ENCODE data around the gene MRFAP1L1.

MRFAP1L1 gene

DNA sequence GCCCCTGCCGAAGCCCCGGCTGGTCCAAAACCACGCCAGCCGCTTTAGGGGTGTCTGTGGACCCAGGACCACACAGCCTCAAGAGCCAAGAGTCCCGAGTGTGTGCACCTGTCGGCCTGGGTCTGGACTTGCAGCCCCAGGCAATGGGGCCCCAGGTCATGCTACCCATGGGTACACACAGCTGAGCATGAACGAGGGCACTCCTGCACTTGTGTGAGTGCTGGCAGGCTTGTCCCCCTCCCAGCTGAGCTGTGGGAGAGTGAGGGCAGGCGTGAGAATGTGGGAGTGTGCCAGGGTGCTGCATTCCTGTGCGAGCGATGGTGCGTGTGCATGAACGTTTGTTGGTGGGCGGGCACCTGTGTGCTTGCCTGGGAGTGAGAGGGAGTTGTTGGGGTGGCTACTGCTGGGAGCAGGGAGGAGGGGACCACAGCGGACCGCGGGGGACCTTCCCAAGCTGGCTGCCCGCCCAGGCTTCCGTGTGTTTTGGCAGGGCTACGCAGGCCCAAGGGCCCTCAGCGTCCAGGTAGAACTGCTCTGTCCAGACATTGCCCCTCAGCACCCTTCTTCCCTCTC lies 37.1 kb upstream of the MRFAP1L1 start:
- H3K4me3 Mint-ChIP-seq, result no peak overlapping the region
- H3K27ac Mint-ChIP-seq, result peak overlapping the region; percentile 75
- H3K4me1 Mint-ChIP-seq, result peaks cover 20% of the 10 kb centered on the region
- no peaks in the 10 kb centered on the region for H3K36me3 Mint-ChIP-seq
- no peaks in the 10 kb centered on the region for H3K9me3 Mint-ChIP-seq
- ATAC-seq (peak; percentile 4), DNase-seq (ENCODE audit: low spot score in 2 of 2) (no peak)

DNA sequence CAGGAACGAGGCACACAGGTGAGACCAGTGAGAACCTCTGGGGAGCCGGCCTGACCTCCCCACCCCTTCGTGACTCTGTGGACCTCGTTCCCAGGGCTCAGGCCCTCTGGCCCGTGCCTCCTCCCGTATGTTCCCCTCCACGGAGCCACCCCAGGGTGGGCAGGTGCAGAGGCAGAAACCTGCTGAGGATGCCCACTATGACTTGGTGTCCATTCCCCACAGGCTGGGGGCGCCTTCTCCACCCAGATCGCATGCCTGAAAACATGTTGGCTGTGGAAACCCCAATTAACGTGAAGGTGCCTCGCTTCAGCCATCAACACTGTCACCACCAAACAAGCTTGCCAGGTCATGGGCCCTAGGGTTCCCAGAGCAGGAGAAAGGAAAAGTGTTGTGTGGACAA lies 33.3 kb upstream of the MRFAP1L1 start:
- Mint-ChIP-seq H3K36me3 (no peaks in the 10 kb centered on the region), H3K4me1 (peaks cover 15% of the 10 kb centered on the region), H3K4me3 (no peak overlapping the region), H3K9me3 (no peaks in the 10 kb centered on the region), H3K27ac (no peak overlapping the region)
- ATAC-seq (no peak), DNase-seq (ENCODE audit: low spot score in 2 of 2) (no peak)

DNA sequence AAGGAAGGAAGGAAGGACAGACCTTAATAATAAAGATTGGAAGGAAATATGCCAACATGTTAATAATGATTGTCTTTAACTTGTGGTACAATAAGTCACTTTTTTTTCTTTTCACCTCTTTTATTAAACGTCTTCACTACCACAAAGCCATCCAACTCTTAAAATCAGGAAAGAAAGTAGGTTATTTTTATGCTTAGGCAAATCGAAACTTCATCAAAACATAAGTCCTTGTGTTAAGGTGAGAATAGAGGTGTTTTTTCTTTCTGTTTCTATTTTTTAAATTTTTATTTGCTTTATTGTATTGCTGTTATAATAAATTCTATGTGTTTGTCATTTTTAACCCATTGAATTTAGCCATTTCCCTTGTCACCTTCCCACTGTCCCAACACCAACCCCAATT lies 32.8 kb upstream of the MRFAP1L1 start:
- H3K4me3 Mint-ChIP-seq, result no peak overlapping the region
- DNase-seq (ENCODE audit: low spot score in 2 of 2) (no peak), ATAC-seq (no peak)
- no peaks in the 10 kb centered on the region for H3K36me3 Mint-ChIP-seq
- no peak overlapping the region for H3K27ac Mint-ChIP-seq
- H3K9me3 Mint-ChIP-seq, result no peaks in the 10 kb centered on the region
- H3K4me1 Mint-ChIP-seq, result peaks cover 15% of the 10 kb centered on the region

DNA sequence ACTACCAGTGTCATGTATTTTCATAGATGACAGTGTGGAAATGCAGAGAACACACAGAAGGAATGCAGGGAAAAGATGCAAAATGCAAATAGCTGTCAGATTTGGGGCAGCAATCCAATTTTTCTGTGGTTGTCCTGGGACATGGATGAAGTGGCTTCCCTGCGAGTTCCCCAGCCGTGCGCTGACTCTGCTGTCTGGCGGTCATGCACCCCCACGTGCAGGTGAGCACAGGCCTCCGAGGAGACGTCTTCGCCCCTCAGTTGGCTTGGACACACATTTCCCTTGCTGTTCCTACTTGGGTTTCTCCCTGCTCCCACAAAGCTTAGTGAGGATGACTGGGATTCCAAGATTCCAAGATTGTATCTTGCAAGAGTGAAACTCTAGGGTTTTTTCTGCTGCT lies 30.7 kb upstream of the MRFAP1L1 start:
- DNase-seq (ENCODE audit: low spot score in 2 of 2) (no peak), ATAC-seq (no peak)
- Mint-ChIP-seq H3K27ac (no peak overlapping the region), H3K4me3 (no peak overlapping the region), H3K9me3 (no peaks in the 10 kb centered on the region), H3K4me1 (peaks cover 15% of the 10 kb centered on the region), H3K36me3 (no peaks in the 10 kb centered on the region)

DNA sequence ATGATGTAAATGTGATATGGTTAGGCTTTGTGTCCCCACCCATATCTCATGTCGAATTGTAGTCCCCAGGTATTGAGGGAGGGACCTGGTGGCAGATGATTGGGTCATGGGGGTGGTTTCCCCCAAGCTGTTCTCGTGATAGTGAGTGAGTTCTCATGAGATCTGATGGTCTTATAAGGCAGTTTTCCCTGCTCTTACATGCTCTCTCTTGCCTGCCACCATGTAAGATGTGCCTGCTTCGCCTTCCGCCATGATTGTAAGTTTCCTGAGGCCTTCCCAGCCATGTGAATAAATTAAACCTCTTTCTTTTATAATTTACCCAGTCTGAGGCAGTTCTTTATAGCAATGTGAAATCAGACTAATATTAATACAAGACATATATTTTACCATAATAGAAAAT lies 30.3 kb upstream of the MRFAP1L1 start:
- no peak for ATAC-seq
- H3K9me3 Mint-ChIP-seq, result no peaks in the 10 kb centered on the region
- no peaks in the 10 kb centered on the region for H3K36me3 Mint-ChIP-seq
- H3K4me3 Mint-ChIP-seq, result no peak overlapping the region
- peaks cover 15% of the 10 kb centered on the region for H3K4me1 Mint-ChIP-seq
- no peak for DNase-seq (ENCODE audit: low spot score in 2 of 2)
- no peak overlapping the region for H3K27ac Mint-ChIP-seq

DNA sequence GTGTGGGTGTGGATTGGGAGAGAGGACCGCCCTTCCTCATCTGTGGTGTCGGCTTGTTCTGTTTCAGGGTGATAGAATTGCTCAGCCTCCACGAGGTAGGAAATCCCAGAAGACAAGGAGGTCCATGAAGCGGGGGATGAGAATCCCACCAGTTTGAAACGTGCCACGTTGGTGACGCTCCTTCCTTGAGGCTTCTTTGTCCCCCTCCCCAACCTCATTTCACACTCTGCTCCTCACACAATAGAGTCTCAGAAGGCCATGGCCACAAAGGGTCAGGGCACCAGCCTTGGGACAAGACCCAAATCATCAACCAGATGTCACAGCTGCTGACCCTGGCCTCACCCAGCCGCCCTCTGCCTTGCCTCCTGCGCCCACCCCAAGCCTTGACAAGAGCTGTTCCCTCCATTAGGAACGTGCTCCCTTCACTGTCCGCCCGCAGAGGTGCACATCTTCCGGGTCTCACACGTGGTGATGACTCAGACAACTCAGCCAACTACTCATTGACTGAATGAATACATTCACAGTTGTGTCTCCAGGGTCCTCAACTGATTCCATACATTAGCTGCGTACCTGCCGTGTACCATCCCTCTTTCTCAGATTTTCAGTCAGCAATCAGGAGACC lies 24.6 kb upstream of the MRFAP1L1 start:
- H3K4me3 Mint-ChIP-seq, result no peak overlapping the region
- H3K36me3 Mint-ChIP-seq, result peaks cover 6% of the 10 kb centered on the region
- H3K4me1 Mint-ChIP-seq, result peaks cover 6% of the 10 kb centered on the region
- peak overlapping the region; percentile 56 for H3K27ac Mint-ChIP-seq
- no peaks in the 10 kb centered on the region for H3K9me3 Mint-ChIP-seq
- DNase-seq (ENCODE audit: low spot score in 2 of 2) (no peak), ATAC-seq (peak; percentile 51)

DNA sequence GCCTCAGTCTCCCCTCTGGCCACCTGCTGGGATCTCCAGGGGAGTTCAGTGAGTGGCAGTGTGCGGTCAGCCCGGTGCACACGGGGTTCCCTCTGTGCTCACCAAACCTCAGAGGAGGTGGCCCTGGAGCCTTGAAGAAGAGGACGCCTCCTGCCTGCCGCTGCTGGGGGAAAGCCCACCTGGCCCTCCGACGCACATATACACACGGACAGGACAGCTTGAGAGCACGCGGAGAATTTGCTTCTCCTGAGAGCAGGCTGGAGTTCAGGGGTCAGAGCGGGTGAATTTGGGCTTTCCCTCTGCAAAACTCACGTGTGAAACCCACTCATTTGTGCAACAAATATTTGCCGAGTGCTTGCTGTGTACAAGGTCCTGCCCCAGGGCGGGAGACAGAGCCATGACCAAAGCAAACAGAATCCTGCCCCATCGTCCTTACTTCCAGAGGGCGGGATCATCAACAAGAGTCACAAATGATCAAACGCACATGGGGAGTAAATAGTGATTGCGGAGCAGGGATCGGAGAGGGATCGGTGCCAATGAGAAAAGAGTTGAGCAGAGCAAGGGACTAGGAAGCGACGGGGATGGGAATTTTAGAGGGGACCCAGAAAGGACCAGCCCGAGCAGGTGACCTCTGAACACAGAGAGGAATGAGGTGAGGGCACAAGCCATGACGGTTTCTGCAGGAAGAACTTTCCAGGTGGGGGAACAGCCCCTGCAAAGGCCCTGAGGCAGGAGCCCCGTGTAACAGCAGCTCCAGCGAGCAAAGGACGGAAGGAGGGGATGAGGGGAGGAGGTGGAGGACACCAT lies 23.9 kb upstream of the MRFAP1L1 start:
- H3K36me3 Mint-ChIP-seq, result peaks cover 6% of the 10 kb centered on the region
- DNase-seq (ENCODE audit: low spot score in 2 of 2) (no peak), ATAC-seq (no peak)
- H3K27ac Mint-ChIP-seq, result peak overlapping the region; percentile 56
- H3K9me3 Mint-ChIP-seq, result no peaks in the 10 kb centered on the region
- H3K4me3 Mint-ChIP-seq, result no peak overlapping the region
- peaks cover 6% of the 10 kb centered on the region for H3K4me1 Mint-ChIP-seq

DNA sequence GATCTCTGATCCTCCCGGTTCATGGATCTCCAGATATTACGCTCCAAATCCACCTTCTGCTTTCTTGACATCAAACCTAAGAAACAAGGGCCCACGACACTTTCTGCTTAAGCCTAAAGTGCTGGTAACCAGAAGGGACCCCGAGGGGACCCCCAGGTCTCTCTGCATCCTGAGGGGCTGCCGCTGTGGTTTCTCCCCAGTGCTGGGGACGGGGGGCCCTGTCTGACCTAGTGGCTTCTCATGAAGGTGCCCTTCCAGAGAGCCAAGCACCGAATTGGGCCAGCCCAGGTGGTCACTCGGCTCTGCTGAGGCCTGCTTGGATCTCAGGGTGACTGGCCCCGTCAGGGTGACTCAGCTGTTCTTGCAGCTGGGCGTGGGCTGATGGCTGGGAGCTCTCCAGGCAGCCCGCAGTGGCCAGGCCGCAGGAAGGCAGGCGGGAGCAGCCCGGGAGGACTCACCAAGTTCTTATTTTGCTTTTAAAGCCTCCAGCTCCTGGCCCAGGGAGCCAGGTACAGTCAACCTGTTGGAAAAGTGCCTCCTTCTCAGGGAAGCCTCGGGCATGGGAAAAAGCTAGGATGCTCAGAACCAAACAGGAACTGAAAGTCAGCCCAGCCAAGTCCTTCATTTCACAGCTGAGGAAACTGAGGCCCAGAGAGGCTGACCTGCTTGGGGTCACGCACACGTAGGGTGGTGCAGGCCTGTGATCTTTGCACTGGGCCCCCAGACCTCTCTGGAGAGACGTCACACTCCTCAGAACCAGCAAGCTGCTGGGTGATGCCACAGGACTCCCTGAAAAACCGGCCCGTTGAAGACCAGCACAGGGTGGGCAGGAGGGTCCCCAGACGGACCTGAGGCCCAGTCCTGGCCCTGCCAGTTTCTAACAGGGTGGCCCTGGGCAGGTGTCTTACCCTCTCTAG lies 23.0 kb upstream of the MRFAP1L1 start:
- H3K27ac Mint-ChIP-seq, result no peak overlapping the region
- DNase-seq (ENCODE audit: low spot score in 2 of 2) (no peak), ATAC-seq (no peak)
- no peaks in the 10 kb centered on the region for H3K9me3 Mint-ChIP-seq
- H3K4me1 Mint-ChIP-seq, result peaks cover 13% of the 10 kb centered on the region
- H3K36me3 Mint-ChIP-seq, result peaks cover 6% of the 10 kb centered on the region
- H3K4me3 Mint-ChIP-seq, result no peak overlapping the region

DNA sequence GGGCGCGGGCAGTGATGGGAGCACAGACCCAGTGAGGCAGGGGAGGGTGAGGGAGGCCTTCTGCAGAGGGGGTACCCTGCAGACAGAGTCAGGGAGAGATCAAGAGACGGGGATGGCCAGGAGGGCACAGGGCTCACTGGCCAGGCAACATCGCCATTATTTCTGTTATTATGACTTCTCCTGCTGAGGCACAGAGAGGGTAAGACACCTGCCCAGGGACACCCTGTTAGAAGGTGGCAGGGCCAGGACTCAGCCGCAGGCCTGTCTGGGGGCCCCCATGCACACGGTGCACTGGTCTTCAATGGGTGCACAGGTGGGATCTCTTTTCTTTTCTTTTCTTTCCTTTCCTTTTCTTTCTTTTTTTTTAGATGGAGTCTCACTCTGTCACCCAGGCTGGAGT lies 22.1 kb upstream of the MRFAP1L1 start:
- ATAC-seq, result no peak
- H3K27ac Mint-ChIP-seq, result no peak overlapping the region
- H3K9me3 Mint-ChIP-seq, result no peaks in the 10 kb centered on the region
- peaks cover 6% of the 10 kb centered on the region for H3K36me3 Mint-ChIP-seq
- H3K4me3 Mint-ChIP-seq, result no peak overlapping the region
- no peak for DNase-seq (ENCODE audit: low spot score in 2 of 2)
- H3K4me1 Mint-ChIP-seq, result peaks cover 13% of the 10 kb centered on the region

DNA sequence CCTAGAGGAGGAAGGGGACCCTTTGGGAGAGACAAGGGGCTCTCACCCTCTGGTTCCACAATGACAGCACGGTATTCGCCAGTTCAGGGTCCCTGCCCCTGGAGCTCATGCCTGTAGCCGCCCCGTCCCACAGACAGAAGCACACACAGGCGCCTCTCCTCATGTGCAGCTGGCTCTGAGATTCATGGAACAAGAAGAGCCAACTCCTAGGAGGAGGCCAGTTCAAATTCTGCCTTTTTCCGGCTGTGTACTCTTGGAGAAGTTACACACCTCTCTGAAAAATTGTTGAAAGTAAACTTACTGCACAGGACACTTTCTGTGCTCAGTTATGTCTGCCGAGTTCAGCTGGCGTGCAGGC lies 21.6 kb upstream of the MRFAP1L1 start:
- no peaks in the 10 kb centered on the region for H3K9me3 Mint-ChIP-seq
- peaks cover 6% of the 10 kb centered on the region for H3K36me3 Mint-ChIP-seq
- no peak overlapping the region for H3K27ac Mint-ChIP-seq
- ATAC-seq (no peak), DNase-seq (ENCODE audit: low spot score in 2 of 2) (no peak)
- no peak overlapping the region for H3K4me3 Mint-ChIP-seq
- peaks cover 13% of the 10 kb centered on the region for H3K4me1 Mint-ChIP-seq

DNA sequence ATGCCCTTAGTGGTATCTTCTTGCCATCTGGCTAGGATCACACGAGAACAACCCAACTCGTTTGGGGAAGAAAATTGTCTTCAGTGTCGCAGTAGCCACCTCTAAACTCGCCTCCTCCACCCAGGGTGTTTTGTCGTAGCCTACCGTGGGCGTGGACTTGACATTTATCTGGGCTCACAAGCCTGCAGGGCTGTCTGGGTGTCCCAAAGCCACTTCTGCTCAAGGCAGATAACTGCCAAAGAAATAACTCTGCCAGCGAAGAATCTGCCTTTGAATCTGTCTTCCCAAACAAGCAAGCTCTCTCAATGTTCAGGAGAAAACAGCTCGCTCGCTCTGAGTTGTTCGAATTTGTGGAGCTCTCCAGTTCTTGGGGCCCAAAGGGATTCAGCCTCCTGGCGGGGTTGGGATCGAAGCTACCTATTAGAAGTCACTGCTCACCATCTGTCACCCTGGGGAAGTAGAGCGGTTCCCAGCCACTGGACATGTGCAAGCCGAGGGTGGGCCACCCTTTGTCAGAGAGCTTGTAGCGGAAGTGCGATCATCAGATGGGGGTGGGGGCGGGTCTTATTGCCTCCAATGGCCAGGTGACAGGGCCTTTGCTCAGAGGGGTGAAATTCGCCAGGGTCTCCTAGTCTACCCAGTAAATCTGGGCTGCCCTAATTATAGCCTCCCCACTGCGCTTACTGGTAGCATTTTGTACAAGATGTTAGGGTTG lies 21.1 kb upstream of the MRFAP1L1 start:
- no peak for DNase-seq (ENCODE audit: low spot score in 2 of 2)
- no peaks in the 10 kb centered on the region for H3K9me3 Mint-ChIP-seq
- no peak overlapping the region for H3K27ac Mint-ChIP-seq
- no peak for ATAC-seq
- no peak overlapping the region for H3K4me3 Mint-ChIP-seq
- peaks cover 13% of the 10 kb centered on the region for H3K4me1 Mint-ChIP-seq
- H3K36me3 Mint-ChIP-seq, result peaks cover 6% of the 10 kb centered on the region

DNA sequence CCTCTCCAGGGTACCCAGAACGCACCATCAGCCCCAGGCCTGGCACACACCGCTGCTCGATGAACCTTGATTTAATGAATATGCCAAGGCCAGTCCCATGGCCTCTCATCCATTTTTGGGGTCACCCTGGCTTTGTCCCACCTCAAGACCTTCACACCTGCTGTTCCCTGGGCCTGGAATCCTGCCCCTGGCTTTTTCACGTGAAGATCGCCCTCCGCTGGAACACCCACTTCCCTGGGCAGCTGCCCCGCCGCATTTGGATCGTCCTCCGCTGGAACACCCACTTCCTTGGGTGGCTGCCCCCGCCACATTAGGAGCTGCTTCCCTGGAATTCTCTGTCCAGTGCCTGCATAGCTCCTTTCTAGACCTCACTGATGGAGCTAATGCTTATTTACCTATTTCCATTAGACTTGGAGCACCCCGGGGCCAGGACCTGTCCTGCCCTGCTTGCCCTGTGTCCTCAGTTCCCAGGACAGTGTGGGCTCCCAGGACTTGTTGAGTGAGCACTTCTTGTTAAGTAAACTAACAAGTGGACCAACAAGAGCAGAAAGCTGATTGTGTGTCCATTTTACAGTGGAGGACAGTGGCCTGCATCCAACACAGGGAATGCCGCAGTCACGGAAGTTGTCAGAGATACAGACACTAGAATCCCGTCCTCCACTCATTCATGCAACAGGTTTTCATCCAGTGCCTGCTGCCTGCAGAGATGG lies 18.8 kb upstream of the MRFAP1L1 start:
- Mint-ChIP-seq H3K9me3 (no peaks in the 10 kb centered on the region), H3K4me3 (no peak overlapping the region), H3K27ac (peak overlapping the region; percentile 33), H3K36me3 (peaks cover 1% of the 10 kb centered on the region), H3K4me1 (peaks cover 7% of the 10 kb centered on the region)
- ATAC-seq, result no peak
- DNase-seq (ENCODE audit: low spot score in 2 of 2), result no peak

DNA sequence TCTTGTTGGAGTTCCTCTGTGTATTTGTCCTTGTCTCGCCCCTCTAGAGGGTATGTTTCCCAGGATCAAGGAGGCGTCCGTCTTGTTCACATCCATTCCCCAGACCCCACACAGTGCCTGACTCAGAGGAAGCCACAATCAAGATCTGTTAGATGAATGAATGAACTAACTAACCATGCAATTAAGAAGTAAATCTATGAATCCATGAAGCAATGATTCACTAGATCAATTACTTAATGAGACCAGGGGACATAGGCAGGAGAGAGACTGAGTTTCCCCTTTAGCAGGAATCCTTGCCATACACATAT lies 18.2 kb upstream of the MRFAP1L1 start:
- no peak overlapping the region for H3K4me3 Mint-ChIP-seq
- ATAC-seq, result no peak
- no peak for DNase-seq (ENCODE audit: low spot score in 2 of 2)
- H3K27ac Mint-ChIP-seq, result peak overlapping the region; percentile 33
- no peaks in the 10 kb centered on the region for H3K36me3 Mint-ChIP-seq
- H3K9me3 Mint-ChIP-seq, result no peaks in the 10 kb centered on the region
- H3K4me1 Mint-ChIP-seq, result peaks cover 7% of the 10 kb centered on the region

DNA sequence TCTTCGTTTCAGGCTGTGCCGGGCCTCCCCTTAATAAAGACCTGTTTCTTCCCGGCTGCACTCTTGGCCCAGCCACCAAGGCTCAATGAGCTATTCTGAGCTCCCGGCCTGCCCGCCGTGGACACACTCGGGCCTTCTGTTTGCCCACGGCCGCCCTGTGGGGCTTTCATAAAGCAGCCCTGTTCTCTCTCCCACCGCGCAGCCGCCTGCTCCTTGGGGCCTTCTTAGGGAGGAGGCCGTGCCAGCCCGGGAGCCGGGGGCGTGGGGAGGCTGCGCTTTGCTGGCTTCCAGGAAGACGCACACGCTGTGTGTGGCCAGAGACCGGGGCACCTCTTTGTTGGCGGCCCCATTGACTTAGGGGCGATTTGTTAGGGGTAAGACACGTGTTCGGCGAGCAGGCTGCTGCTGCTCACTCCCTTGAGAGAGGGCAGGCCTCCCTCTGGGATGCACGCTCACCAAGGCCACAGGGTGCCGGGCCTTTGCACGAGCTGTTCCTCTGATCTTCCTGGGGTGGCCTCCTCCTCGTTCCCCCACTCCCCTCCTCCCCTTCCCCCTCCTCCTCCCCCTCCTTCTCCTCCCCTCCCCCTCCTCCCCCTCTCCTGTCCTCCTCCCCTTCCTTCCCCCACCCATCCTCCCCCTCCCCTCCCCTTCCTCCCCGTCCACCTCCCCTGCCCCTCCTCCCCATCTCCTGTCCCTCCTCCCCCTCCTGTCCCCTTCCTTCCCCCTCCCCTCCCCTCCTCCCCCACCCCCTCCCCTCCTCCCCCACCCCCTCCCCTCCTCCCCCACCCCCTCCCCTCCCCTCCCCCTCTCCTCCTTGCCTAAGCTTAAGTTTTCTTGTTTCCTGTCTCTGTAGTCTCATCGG lies 17.6 kb upstream of the MRFAP1L1 start:
- ATAC-seq (no peak), DNase-seq (ENCODE audit: low spot score in 2 of 2) (no peak)
- no peaks in the 10 kb centered on the region for H3K36me3 Mint-ChIP-seq
- peaks cover 7% of the 10 kb centered on the region for H3K4me1 Mint-ChIP-seq
- no peaks in the 10 kb centered on the region for H3K9me3 Mint-ChIP-seq
- H3K4me3 Mint-ChIP-seq, result no peak overlapping the region
- H3K27ac Mint-ChIP-seq, result peak overlapping the region; percentile 33

All from stimulated activated effector memory CD8-positive, alpha-beta T cell treated with anti-CD3 and anti-CD28 coated beads, Interleukin-12 subunit alpha, Interleukin-12 subunit beta, amount 100 ng/mL, for 72 hours (primary cell).